Inflammatory macrophage treated with lipopolysaccharide for 1 hour (primary cell): Measurements from ENCODE around the gene GRIK1.

ENCODE experiments used
- DNase-seq, 2 donors: peaks; one replicate each; pipeline ENCODE4 v3.0.0-alpha.2; 2020 to 2022

Gene GRIK1

DNA sequence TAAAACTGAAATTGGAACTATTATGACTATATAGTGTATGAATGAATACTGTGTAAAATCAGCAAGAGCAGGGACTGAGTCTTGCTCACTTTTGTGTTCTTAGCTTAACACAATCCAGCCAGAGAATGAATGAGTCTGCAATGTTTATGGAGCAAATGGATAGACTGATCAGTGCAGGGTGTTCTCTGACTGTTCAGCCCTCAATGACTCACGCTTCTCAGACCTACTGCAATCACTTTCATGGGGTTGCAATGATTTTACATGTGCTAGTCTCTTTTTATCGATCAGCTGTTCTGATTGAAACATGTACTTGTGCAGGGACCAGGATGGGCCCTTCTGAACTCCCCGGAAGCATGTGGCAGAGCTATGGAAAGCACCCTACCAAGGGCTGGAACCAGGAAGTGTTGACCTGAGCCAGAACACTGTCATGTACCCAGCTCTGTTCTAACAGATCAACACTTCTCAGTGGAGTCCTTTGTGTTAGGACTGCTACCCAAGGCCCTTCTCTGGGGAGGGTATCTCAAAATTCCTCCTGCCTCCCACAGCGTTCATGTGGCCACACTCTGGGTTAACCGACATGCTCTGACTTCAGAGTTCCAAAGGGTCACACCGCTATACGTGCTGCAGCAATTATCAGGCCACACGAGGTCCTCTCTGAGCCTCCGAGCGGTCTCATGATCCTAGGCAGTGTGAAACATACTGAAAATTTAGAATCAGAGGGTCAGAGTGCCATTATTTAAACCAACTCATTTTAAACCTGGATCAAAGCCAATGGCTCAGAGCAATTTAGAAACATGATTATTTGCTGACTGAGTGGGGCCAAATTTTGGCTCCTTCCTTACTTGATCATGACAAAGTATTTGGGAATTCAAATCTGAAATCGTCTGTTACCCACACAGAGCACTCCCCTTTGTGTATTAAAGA, 35.2 kb downstream of the GRIK1 start:
- no peak for DNase-seq

DNA sequence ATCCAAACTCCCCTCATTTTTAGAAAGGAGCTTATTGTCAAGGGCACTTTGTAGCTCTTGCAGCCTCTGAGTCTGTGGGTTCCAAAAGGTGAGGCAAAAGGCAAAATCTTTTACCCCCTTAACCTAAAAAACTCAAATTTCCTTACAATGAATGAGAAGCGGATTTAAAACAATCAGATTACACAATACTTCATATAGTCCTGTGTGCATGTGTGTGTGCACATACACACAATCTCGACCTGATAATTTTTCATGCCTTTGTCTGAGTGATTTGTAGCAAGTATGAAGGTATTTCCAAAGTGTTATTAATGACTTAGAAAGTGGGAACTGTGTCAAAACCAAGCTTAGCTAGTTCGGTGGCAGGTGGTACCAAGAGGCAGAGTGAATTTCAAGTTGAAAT, 42.9 kb downstream of the GRIK1 start:
- DNase-seq = no peak

DNA sequence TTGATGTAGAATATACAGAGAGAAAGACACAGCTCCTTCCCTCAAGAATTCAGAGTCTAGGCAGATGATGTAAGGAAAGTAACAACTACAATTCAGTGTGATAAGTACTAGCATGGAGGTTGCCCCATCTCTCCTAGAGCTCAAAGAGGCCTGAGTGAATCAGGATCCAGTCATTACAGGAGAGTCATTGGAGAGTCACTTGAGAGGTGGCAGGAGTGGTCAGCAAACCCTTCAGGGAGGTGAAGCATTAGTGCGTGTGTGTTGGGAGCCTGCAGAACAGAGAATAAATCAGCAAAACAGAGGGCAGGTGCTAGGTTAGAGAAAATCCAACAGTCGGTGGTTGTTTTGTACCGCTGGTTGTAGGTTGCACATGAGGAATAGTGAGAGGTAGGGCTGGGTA, 46.1 kb downstream of the GRIK1 start:
- no peak for DNase-seq

- no peak for DNase-seq
Observed at GRCh38 chr21:29892379-29892778, 47.4 kb downstream of the GRIK1 start.

DNA sequence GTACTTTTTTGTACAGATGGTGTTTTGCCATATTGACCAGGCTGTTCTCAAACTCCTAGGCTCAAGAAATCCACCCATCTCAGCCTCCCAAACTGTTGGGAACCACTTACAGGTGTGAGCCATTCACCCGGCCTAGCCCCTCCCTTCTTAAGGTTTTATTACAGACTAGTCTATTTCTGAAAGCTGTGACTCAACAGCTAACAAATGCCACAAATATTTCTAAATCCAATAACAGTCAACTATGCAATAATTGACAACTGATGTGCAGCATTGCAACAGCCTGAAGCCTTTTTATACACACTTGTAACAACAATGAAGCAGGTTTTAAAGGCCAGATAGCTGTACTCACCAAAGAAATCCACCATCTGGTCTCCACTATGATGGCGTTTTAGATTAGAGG, 51.4 kb downstream of the GRIK1 start:
- no peak for DNase-seq

DNA sequence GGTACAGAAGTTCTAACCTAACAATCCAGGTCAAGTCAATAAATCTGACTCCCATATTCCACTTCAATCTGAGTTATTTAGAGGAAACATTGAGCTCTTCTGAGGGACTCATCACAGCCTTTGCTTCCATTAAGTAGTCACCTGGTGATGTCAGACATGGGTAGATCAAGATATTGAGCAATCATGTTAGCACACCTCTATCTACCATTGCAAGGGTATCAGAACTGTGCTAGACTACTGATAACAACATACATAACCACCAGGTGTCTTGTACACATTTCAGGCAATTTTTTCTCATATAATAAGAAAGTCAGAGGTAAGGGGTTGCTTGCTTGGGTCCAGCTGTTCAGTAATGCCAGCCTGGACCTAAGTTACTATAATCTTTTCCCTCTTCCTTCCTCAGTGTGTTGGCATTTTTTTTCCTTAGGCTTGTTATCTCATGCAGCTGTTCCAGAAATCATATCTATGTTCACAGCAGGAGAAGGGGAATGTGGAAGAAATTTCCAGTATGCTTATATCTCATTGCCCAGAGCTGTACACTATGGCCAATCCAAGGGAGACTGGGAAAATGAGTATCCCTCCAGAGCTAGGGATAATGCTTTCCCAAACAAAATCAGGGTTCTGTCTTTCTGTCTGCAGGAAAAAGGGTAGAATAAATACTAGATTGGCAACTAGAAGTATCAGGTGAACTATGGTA, 52.3 kb downstream of the GRIK1 start:
- no peak for DNase-seq

GRCh38 chr21:29885491-29885890, 54.3 kb downstream of the GRIK1 start:
- no peak for DNase-seq

DNA sequence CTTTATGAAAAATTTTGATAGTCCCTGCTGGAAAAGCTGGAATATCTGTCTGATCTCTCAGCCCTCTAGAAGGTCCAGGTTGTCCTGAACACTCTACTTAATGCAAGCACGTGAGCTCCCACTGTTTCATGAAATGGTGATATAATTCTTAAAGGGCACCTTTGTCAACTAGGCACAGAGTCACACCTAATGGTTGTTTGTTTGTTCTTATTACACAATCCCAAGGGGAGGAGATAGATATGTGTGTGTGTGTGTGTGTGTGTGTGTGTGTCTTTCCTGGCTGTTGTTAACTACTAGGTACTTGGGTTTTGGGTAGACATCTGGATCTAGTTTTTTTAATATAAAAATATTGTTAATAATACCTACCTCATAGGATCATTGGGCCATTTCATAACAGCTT, 63.9 kb downstream of the GRIK1 start:
- DNase-seq = no peak

DNA sequence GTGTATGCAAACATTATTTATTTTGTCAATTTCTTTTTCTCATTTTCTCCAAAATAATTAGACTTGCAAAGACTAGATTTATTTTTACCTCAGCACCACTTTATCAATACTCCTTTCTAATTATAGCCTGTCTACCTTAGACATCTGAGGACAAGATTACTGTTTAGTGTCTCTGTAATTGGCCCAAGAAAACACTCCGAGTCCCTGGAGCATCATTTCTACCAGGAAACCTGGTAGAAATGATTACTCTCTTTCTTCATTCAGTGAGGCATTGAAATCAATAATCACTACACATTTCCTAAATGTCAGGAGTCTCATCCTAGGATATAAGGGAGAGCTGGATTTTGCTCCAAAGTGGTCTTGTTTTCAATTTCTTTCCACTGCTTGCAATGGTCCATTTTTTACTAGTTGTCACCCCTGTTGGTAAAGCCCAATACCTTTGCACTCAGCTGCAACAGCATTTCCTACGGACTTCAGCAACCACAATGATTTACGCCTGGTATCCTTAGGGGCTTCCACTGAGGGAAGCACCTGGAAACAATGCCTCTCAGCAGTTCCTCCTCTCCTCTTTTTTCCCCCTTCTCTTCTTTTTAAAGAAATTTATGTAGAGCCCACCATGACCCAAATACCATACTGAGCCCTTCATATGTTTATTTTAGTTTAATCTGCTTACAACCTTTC, 64.6 kb downstream of the GRIK1 start:
- no peak for DNase-seq

DNA sequence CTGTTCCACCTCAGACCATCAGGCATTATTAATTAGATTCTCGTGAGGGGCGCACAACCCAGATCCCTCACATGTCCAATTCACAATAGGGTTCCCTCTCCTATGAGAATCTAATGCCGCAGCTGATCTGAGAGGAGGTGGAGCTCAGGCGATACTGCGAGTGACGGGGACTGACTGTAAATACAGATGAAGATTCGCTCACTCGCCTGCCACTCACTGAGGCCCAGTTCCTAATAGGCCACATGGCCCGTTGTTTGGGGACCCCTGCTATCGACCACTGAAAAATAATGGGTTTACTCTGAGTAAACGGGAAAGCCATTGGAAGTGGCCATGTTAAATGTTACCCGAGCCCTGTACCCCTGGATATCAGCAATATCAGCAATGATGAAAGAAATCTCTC, 65.9 kb downstream of the GRIK1 start:
- no peak for DNase-seq

GRCh38 chr21:29870814-29871213, 69.0 kb downstream of the GRIK1 start:
- DNase-seq = no peak

DNA sequence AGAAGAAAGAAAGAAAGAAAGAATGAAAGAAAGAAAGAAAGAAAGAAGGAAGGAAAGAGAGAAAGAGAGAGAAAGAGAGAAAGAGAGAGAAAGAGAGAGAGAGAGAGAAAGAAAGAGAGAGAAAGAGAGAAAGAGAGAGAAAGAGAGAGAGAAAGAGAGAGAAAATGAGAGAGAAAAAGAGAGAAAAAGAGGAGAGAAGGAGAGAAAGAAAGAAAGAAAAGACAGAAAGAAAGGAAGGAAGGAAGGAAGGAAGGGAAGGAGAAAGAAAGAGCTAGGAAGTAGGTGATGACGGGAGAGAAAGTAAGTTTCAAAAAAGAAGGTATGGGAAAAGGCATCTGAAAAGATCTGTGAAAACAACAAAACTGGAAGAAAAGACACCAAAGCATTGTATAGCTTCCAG, 72.0 kb downstream of the GRIK1 start:
- DNase-seq = no peak

GRCh38 chr21:29860346-29860745, 79.5 kb downstream of the GRIK1 start:
- no peak for DNase-seq

DNA sequence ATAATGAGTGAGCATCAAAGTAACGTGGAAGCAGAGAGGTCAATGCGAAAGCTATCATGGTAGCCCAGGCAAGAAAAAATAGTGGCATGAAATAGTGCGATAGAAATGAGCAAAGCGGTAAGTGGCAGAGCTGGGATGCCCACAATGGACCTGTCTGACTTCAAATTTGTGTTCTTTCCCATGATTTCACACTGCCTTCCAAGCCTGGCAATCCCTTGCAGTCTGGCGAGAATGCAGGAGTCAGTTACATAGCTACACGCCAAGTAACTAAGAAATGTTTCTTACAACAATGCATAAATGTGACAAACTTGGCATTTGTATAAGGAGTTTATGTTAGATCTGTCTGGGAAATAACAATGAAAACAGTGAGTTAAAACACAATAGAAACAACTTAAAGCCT, 82.6 kb downstream of the GRIK1 start:
- DNase-seq = no peak

DNA sequence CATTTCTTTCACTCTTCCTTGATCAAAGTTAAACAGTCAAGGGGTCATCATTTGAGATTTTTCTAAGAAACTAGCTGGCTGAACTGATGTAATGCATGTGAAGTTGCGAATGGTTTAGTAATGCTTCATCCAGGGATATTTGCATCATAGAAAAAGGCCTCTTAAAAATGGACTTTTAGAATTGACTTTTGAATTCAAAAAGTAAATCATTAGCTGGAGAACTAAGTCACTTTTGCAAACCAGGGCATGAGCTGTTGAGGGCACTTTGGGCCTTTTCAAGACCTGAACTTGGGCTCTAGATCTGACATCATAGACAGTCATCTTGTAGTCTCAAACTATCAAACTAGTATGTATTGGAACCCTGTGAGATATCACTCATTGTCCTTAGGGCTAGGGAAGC, 85.0 kb downstream of the GRIK1 start:
- DNase-seq = no peak

GRCh38 chr21:29851611-29852010, 88.2 kb downstream of the GRIK1 start:
- no peak for DNase-seq

DNA sequence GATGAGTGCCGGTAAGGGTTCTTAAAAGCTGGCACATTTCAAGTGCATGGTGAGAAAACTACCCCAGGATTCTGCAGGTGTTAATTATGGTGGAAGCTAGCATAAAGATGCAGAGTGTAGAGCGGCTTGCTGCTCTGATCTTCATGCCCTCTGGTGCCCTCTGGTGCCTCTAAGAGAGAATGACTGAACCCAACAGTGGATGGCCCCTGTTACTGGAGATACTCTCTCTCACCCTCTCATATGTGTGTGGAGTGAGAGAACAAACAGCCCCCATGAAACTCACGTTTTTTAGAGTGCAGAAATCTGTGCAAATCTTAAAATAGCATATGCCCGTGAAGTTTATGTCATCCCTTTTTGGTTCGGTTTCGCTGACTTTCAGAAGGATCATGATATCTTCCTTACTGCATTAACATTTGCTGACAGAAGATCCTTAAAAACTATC, 90.0 kb downstream of the GRIK1 start:
- peak; percentile 25 to 68 for DNase-seq

GRCh38 chr21:29843804-29844203, 96.0 kb downstream of the GRIK1 start:
- DNase-seq = no peak

GRCh38 chr21:29834617-29835016, 105.2 kb downstream of the GRIK1 start:
- no peak for DNase-seq

GRCh38 chr21:29832217-29832616, 107.6 kb downstream of the GRIK1 start:
- no peak for DNase-seq

GRCh38 chr21:29829564-29830275, 110.1 kb downstream of the GRIK1 start:
- DNase-seq = no peak

DNA sequence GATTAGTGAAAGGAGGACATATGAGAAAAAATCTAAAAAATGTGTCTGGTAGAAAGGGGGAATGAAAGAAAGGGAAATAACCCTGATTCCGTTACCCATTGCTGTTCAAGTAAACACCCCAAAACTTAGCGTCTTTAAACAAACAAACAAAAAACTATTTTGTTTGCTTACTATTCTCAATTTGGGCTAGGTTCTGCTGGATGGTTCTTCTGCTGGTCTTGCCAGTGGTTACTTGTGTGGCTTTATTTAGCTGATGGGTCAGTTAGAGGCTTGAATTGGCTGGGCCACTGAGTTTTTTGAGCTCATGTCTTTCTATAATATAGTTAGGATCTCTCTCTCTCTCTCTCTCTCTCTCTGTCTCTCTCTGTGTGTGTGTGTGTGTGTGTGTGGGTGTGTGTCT, 112.1 kb downstream of the GRIK1 start:
- DNase-seq = no peak

- no peak for DNase-seq
Observed at GRCh38 chr21:29827236-29827635, 112.6 kb downstream of the GRIK1 start.
